HCEC 1CT (cell line): ENCODE results near the gene MED15.
"Not testable (repeated sequence)": the region's sequence is repeated elsewhere in the genome, so short reads cannot be mapped to it uniquely, and the experiment has no call there.

Source experiments
- DNase-seq: peaks from one replicate; pipeline ENCODE4 v3.0.0-alpha.2; 2017

The MED15 gene

DNA sequence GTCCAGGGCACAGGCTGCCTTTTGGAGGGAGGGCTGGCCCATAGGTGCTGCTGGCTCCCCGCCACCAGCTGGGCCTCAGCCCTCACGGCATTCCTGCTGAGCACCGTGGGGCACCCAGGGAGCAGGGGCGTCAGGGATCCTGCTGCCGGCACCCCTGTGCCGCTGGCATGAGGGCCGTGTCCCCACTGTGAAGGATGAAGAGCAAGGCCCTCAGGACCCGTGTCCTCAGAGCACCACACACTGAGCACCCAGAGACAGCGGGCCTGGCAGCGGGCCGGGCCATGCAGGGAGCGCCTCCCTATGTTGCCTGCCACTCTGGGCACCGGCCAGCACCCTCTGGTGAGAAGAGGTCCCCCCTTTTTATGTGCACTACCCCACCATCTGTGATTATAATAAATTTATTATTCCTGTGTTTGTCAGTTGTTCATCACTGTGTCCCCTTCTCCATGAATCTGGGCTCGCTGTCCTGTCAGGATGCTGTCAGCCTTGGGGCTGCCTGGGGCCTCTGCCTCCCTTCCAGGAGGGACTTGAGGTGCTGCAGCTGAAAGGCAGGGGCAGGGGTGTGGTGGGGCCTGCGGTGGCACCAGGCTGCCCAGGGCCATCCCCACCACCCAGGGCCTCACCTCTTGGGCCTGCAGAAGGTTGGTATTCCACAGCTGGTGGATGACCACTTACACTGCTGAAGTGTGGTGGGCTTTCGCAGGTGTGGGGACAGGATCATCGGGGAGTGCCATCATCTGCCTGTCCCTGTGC, 80.0 kb downstream of the MED15 start:
- DNase-seq, result no peak

GRCh38 chr22:20588092-20588842, 80.9 kb downstream of the MED15 start:
- DNase-seq, result no peak

- DNase-seq, result no peak
These were observed 81.6 kb downstream of the MED15 start for GRCh38 chr22:20588843-20589581.

GRCh38 chr22:20589614-20590476, 82.4 kb downstream of the MED15 start:
- DNase-seq, result no peak

DNA sequence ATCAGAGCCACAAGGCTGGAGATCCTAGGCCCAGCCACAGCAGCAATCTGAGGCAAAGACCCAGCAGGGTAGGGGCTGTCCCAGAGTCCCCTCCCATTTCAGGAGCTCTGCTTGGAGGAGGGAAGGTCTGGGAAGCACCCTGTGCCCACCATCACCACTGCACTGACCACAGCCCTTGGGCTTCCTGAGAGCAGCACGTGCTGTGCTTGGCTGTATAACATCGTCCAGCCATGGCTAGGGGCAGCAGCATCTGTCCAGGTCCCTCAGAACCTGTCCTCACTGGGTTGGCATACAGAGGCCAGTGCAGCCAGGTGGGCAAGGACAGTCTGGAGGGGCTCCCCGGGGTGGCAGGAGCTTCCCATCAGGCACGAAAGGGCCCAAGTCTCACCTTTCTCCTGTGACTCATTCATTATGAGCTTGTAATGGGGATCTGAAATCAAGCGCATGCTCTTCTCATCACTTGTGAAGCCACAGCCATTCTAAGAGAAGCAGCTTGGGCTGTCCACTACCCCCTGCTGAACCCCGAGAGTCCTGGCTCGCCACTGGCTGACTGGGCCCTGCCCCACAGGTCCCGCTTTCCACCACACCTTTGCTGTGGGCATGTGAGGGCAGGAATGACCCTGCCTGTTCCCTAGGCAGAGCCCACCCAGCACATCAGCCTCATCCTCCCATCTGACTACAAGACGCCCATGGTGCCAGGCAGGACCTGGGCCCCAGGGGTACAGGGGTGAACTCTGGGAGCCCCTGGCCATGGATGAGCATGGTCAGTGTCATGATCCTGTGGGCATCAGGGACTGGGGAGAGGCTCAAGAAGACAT, 83.3 kb downstream of the MED15 start:
- no peak for DNase-seq

DNA sequence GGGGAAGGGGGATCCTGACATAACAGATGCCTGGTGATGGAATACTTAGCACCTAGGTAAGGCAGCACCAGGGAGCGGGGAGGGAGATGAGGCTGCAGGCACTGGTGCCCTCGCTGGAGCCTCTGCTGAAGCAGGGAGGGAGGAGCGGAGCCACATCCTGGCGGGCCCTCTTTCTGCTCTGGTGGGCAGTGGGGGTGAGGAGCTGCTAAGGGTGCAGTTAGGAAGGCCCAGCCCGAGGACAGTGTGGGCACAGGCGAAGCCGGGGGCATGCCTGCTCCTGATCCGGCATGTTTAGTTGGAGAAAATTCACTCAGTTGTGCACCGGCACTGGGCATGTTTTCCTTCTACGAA, 83.9 kb downstream of the MED15 start:
- DNase-seq, result no peak

GRCh38 chr22:20591660-20592310, 84.4 kb downstream of the MED15 start:
- DNase-seq, result no peak

- not testable (repeated sequence) for DNase-seq
These were observed 86.6 kb downstream of the MED15 start for GRCh38 chr22:20594038-20594437.

- not testable (repeated sequence) for DNase-seq
These were observed 87.1 kb downstream of the MED15 start for GRCh38 chr22:20594486-20594885.

GRCh38 chr22:20595461-20595860, 88.1 kb downstream of the MED15 start:
- DNase-seq, result no peak

- no peak for DNase-seq
These were observed 91.7 kb downstream of the MED15 start for GRCh38 chr22:20599117-20599516.

DNA sequence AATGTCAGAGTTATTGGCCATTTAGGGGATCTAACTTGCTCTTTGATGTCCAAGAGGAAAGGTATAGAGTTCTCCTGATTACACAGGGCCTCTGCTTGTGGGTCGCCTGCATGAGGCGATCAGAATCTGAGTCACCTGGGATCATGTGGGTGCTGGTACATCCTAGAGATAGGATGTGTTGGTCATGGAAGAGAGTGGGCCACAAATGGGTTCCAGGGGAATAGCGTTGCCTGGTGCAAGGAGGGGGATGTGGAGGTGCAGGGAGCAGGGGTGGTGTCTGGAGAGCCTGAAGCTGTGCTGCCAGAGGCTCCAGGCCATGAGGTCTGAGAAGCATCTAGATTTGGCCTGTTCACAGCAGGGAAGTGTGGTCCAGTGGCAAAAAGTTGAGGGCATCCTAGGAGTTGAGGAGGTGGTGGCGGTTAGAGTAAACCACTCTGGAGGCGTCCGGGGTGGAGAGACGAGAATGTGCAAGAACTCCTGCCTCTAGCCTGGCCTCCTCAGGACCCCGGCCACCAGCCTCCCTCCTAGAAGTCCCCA, 92.8 kb downstream of the MED15 start:
- DNase-seq, result no peak

- no peak for DNase-seq
These were observed 93.9 kb downstream of the MED15 start for GRCh38 chr22:20601308-20601707.

DNA sequence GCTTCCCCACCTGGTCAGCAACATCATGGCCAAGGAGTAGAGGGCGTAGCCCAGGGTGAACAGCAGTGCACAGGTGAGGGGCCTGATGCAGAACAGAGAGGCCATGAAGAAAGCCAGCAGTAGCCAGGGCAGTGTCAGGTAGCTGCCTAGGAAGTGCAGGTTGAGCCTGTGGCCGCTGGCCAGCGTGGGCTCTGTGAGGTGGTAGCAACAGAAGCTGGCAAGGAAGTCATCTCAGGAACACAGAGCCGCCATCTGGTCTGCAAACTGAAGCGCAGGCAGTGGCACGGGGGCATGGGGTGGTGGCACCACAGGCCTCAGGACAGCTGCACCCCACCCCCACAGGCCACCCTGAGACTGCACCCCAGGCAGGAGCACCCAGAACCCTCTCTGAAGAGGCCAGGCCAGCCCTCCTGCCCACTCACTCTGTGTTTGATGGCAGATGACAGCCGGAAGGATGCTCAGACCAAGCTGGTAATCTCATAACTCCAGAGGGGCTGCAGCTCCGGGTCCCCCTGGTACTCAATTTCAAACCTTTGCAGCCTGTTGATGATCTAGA, 95.3 kb downstream of the MED15 start:
- no peak for DNase-seq

DNA sequence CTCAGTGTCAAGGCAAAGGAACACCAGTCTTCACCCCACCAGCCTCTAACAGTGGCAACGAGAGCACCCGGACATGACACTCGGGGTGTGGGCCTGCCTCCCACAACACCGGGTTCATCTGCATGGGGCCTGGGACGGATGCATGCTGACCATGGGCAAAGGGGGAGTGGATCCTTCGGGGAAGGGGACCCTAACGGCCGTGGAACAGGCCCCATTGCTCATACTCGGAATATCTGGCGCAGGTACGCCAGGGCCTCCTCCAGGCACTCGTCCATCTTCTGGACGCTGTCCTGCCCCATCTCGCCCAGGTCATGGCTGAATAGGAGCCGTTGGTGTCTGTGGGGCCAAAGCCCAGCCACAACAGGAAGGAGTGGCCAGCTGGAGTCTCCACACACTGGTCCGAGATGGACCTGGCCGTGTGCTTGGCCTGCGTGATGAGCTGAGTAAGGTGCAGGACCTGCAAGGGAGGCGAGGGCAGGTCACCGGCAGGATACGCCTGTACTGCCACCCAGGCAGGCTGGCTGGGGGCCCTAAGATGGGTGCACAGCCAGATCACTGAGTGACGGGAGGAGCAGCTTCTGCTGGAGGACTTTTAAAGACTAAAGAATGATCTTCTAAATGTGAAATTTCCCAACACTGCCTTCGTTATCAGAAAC, 96.8 kb downstream of the MED15 start:
- DNase-seq, result no peak

DNA sequence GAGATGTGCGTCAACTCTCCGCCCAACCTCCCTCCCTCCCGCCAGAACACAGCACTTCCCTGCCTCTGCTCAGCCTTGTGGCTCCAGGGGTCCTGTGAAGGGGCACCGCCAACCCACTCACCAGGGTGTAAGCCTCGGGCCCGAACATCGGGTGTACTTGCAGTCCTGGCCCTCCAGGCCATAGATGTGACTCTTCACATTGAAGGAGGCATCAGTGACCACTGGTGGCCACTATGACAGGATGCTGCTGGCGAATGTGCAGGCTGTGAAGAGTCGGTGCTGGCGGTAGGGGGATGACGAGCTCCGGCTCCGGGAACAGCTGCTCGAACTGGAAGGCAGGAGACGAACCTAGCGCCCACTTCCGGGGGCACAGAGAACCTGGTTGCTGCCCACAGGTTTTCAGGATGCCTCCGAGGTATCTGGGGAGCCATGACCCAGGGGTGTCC, 97.4 kb downstream of the MED15 start:
- no peak for DNase-seq

- DNase-seq, result no peak
These were observed 97.9 kb downstream of the MED15 start for GRCh38 chr22:20605328-20605727.

DNA sequence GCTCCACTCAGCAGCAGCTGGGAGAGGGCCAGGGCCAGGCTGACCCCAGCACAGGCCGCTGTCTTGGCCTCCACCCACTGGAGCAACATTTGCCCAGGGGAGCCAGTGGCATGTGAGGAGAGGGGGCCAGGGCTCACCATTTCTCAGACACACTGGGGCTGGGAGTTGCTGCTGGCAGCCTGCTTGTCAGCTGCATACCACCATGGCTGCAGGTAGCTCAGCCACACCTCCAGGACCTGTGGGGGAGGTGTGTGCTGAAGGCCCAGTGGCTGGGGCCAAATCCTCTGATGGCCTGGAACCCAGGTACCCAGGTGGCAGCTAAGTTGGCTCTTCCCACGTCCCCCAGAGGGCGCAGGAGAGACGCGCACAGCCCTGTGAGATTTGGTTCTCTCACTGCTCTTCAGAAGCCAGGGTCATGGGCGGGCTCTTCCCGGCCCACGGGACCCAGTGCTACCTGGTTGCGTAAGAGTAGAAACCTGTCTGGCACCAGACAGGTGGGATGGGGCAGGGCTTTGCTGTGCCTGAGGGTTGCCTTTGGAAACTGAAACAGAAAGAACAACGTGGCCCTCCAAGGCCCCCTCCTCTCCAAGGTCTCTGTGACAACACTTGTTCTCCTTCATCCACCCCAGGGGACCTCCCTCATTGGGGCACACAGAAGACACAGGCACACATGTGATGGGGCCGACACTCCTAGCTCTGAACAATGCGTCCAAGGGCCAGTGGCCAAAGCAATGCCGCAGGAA, 98.8 kb downstream of the MED15 start:
- peak; percentile 42 for DNase-seq

DNA sequence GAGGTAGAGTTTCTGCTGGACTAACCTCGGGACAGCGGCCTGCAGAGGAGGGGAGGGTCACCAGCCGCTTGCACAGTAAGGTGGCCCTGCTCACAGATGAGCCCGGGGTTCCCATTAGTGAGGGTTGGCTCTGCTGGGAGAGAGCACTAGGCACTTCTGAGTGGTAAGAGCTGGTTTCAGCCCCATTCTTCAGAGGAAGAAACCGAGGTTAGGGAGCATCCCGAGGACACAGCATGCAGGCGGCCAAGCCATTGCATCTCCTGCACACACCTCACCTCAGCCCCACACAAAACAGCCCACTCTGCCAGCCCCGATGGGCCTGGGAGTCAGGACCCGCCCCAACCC, 99.3 kb downstream of the MED15 start:
- DNase-seq, result no peak
